Measurements from ENCODE around the gene STX2.

Gene STX2

GRCh38 chr12:130815028-130815741, 23.9 kb downstream of the STX2 start:
- TF ChIP-seq CTCF (IDR thresholded peaks at IDR 0.05; ENCODE audit: low read depth, low read length, missing control alignments) = no peak
- in situ Hi-C loops (cut with HindIII; ENCODE audit: low sequenced_read_pairs) = no loop called here
- DNase-seq (ENCODE audit: low read depth) = no peak
- H3K4me3 ChIP-seq (ENCODE audit: low read depth, low read length) = no peak overlapping the region

- in situ Hi-C loops (cut with HindIII; ENCODE audit: low sequenced_read_pairs) = no loop called here
- no peak overlapping the region for H3K4me3 ChIP-seq (ENCODE audit: low read depth, low read length)
- no peak for DNase-seq (ENCODE audit: low read depth)
- TF ChIP-seq CTCF (IDR thresholded peaks at IDR 0.05; ENCODE audit: low read depth, low read length, missing control alignments) = no peak
These were observed 25.1 kb downstream of the STX2 start for GRCh38 chr12:130813949-130814348.

- H3K4me3 ChIP-seq (ENCODE audit: low read depth, low read length) = no peak overlapping the region
- in situ Hi-C loops (cut with HindIII; ENCODE audit: low sequenced_read_pairs) = no loop called here
- DNase-seq (ENCODE audit: low read depth) = no peak
- no peak for TF ChIP-seq CTCF (IDR thresholded peaks at IDR 0.05; ENCODE audit: low read depth, low read length, missing control alignments)
These were observed 25.6 kb downstream of the STX2 start for GRCh38 chr12:130813436-130813835.

GRCh38 chr12:130809791-130810190, 29.3 kb downstream of the STX2 start:
- in situ Hi-C loops (cut with HindIII; ENCODE audit: low sequenced_read_pairs) = no loop called here
- DNase-seq (ENCODE audit: low read depth) = no peak
- TF ChIP-seq CTCF (IDR thresholded peaks at IDR 0.05; ENCODE audit: low read depth, low read length, missing control alignments) = no peak
- H3K4me3 ChIP-seq (ENCODE audit: low read depth, low read length) = no peak overlapping the region

- TF ChIP-seq CTCF (IDR thresholded peaks at IDR 0.05; ENCODE audit: low read depth, low read length, missing control alignments) = no peak
- no peak for DNase-seq (ENCODE audit: low read depth)
- in situ Hi-C loops (cut with HindIII; ENCODE audit: low sequenced_read_pairs) = no loop called here
- H3K4me3 ChIP-seq (ENCODE audit: low read depth, low read length) = no peak overlapping the region
These were observed 31.7 kb downstream of the STX2 start for GRCh38 chr12:130807309-130807708.

- TF ChIP-seq CTCF (IDR thresholded peaks at IDR 0.05; ENCODE audit: low read depth, low read length, missing control alignments) = no peak
- H3K4me3 ChIP-seq (ENCODE audit: low read depth, low read length) = no peak overlapping the region
- no peak for DNase-seq (ENCODE audit: low read depth)
- in situ Hi-C loops (cut with HindIII; ENCODE audit: low sequenced_read_pairs) = no loop called here
These were observed 32.5 kb downstream of the STX2 start for GRCh38 chr12:130806574-130806973.
